Erythroblast (primary cell): ENCODE data around the gene ESRRB.

Source experiments
- GATA1 ChIP-seq: IDR thresholded peaks from 2 replicates; pipeline ENCODE4 v1.6.1; 2011; ENCODE audit warnings: low read depth, mild to moderate bottlenecking, control low read depth, low read length, moderate library complexity
- POLR2A ChIP-seq: IDR thresholded peaks from 2 replicates; pipeline ENCODE4 v1.6.1; 2011; ENCODE audit warnings: mild to moderate bottlenecking, low read length

- TF ChIP-seq POLR2A (no peak), GATA1 (no peak)
Observed at GRCh38 chr14:76381817-76382494, 6.0 kb downstream of the ESRRB start.
